Psoas muscle (tissue), 8 donors: ENCODE results near the gene DCLK2. TPM values are rescaled to one million over a fixed set of nuclear protein-coding genes. Genes with fewer than 3 reads are reported as not detected.

ENCODE experiments used
- ATAC-seq, 4 donors: fragments of 200-7000 bp; cut with Tn5 transposase; one replicate each; pipeline ENCODE4 v1.9.1; 2020; ENCODE audit warnings: moderate library complexity in 3 of 4, mild to moderate bottlenecking in 2 of 4
- DNase-seq, 2 donors: peaks; one replicate each; pipeline ENCODE4 v3.0.0-alpha.2; 2020
- H3K27ac ChIP-seq: fragments of 200-600 bp; one replicate; pipeline ENCODE4 v1.8.0; 2022
- H3K27me3 ChIP-seq, 3 donors: fragments of 200-600 bp in 1 of 3; one replicate each; pipeline versions ENCODE4 v1.6.1 to v1.8.0; 2013 to 2022; ENCODE audit warnings: low read length in 2 of 3, mild to moderate bottlenecking in 2 of 3, moderate library complexity in 1 of 3; ENCODE audit not compliant: insufficient read depth in 3 of 3
- H3K36me3 ChIP-seq, 2 donors: fragments of 200-600 bp in 1 of 2; one replicate each; pipeline versions ENCODE4 v1.6.1 to v1.8.0; 2013 to 2022; ENCODE audit warnings: low read depth in 1 of 2, mild to moderate bottlenecking in 1 of 2, moderate library complexity in 1 of 2; ENCODE audit not compliant: insufficient read depth in 1 of 2
- H3K4me1 ChIP-seq: fragments of 200-600 bp; one replicate; pipeline ENCODE4 v1.8.0; 2022
- H3K4me3 ChIP-seq: fragments of 200-600 bp; one replicate; pipeline ENCODE4 v1.8.0; 2022; ENCODE audit warnings: mild to moderate bottlenecking
- H3K9me3 ChIP-seq: fragments of 200-600 bp; one replicate; pipeline ENCODE4 v1.8.0; 2022
- CTCF ChIP-seq: fragments of 200-600 bp; IDR thresholded peaks from one replicate; pipeline ENCODE4 v1.8.0; 2022; ENCODE audit warnings: antibody characterized with exemption
- WGBS, 3 donors: extraction: QIAGEN DNeasy Blood & Tissue Kit; methylation state at CpG; one replicate each; pipeline versions ENCODE4 v1.1.6 to v1.1.7; 2013; 5-methylcytosine and 5-hydroxymethylcytosine counted together
- intact Hi-C, 2 donors: fragments of 100-400 bp; cut with DNase I; formaldehyde crosslinking; loops; one replicate each; pipeline versions ENCODE4 v1.11.0 to v1.14.2; 2022
- polyA plus RNA-seq, 3 donors: library from polyadenylated mRNA; stranded (reverse); fragments of 200-250 nt; gene quantifications; one replicate each; pipeline ENCODE4 v1.2.3, GENCODE V29; 2013
- total RNA-seq, 4 donors: library from RNA; stranded (reverse); fragmentation: NEBNext Ultra II Directional in 2 of 4; extraction: Animal tissue kit (Norgen Biotek cat#: 25700) in 2 of 4; gene quantifications; one replicate each; pipeline versions ENCODE4 v1.2.1 to v1.2.4, GENCODE V29; 2021 to 2023
- donor health status: healthy with polysubstance abuse.
- donor health status: DM: no; HTN: no; CAD: no; lungs with moderate emphysema.
- donor health status: Bipolar disorder and iron deficiency.
- donor health status: healthy.
- donor health status: DM: yes; HTN: yes; CAD: no.
- donor health status: DM: no; HTN: no; CAD: no.
- donor health status: DM: no; HTN: no; CAD: no.
- donor health status: DM: yes; HTN: yes; CAD: no.

Gene DCLK2
- total and polyA plus RNA-seq, 7 donors, result 0.18 to 1.7 (median 0.78) TPM

GRCh38 chr4:150051111-150051510, 27.1 kb upstream of the DCLK2 start:
- Histone ChIP-seq H3K4me3 (no peak overlapping the region), H3K9me3 (no peaks in the 10 kb centered on the region), H3K4me1 (no peaks in the 10 kb centered on the region), H3K36me3 (no peaks in the 10 kb centered on the region), H3K27ac (no peak overlapping the region), H3K27me3 (peaks cover 0 to 5% (median 0%) of the 10 kb centered on the region in 3 donors)
- DNase-seq (no peak), ATAC-seq (no peak)
- TF ChIP-seq CTCF, result no peak
- 90 to 91% (median 91%) methylated on average over 3 of the region's 3 CpGs for WGBS, 3 donors
- intact Hi-C loops, result no loop called here

- ATAC-seq, result no peak
- H3K36me3 ChIP-seq, result no peaks in the 10 kb centered on the region
- WGBS, 3 donors, result 92 to 96% (median 94%) methylated on average over 1 of the region's 1 CpG
Observed at GRCh38 chr4:150055467-150055866, 22.8 kb upstream of the DCLK2 start.

GRCh38 chr4:150056569-150056968, 21.7 kb upstream of the DCLK2 start:
- no peak for ATAC-seq
- no peak for DNase-seq
- Histone ChIP-seq H3K27me3 (no peaks in the 10 kb centered on the region), H3K27ac (no peak overlapping the region), H3K4me3 (no peak overlapping the region), H3K4me1 (no peaks in the 10 kb centered on the region), H3K36me3 (no peaks in the 10 kb centered on the region), H3K9me3 (no peaks in the 10 kb centered on the region)
- intact Hi-C loops, result no loop called here
- TF ChIP-seq CTCF, result no peak

More at GRCh38 chr4:150055467-150055866, 22.8 kb upstream of the DCLK2 start:
- intact Hi-C loops, result no loop called here
- Histone ChIP-seq H3K9me3 (no peaks in the 10 kb centered on the region), H3K27ac (no peak overlapping the region), H3K27me3 (peaks cover 0 to 5% (median 0%) of the 10 kb centered on the region in 3 donors), H3K4me3 (no peak overlapping the region), H3K4me1 (no peaks in the 10 kb centered on the region)
- no peak for TF ChIP-seq CTCF
- no peak for DNase-seq

GRCh38 chr4:150061086-150061776, 17.0 kb upstream of the DCLK2 start:
- WGBS, 3 donors, result 32 to 94% (median 88%) methylated on average over 1 of the region's 1 CpG
- no peak overlapping the region for H3K4me3 ChIP-seq
- no peaks in the 10 kb centered on the region for H3K4me1 ChIP-seq
- H3K27ac ChIP-seq, result no peak overlapping the region
- no peaks in the 10 kb centered on the region for H3K36me3 ChIP-seq
- ATAC-seq (no peak), DNase-seq (no peak)
- intact Hi-C loops, result no loop called here
- H3K27me3 ChIP-seq, result no peaks in the 10 kb centered on the region
- H3K9me3 ChIP-seq, result no peaks in the 10 kb centered on the region
- TF ChIP-seq CTCF, result no peak

- intact Hi-C loops, result no loop called here
- H3K4me3 ChIP-seq, result no peak overlapping the region
- no peak overlapping the region for H3K27ac ChIP-seq
- H3K9me3 ChIP-seq, result no peaks in the 10 kb centered on the region
- TF ChIP-seq CTCF, result no peak
- no peaks in the 10 kb centered on the region for H3K4me1 ChIP-seq
- DNase-seq, result no peak
- no peak for ATAC-seq
- H3K36me3 ChIP-seq, result no peaks in the 10 kb centered on the region
- no peaks in the 10 kb centered on the region for H3K27me3 ChIP-seq
Observed at GRCh38 chr4:150063128-150063527, 15.1 kb upstream of the DCLK2 start.
